OCI-LY1 (cell line): Measurements from ENCODE around the gene HERPUD2.
"Not testable (repeated sequence)": the region's sequence is repeated elsewhere in the genome, so short reads cannot be mapped to it uniquely, and the experiment has no call there.

ENCODE experiments used
- H2AFZ ChIP-seq: fragments of 200-600 bp; sonication (generic), shearing (Covaris generic); 2 replicates; pipeline ENCODE4 v1.6.0; 2014; ENCODE audit warnings: antibody characterized with exemption, mild to moderate bottlenecking, low read length
- H3F3A ChIP-seq: fragments of 200-600 bp; sonication (generic), shearing (Covaris generic); 2 replicates; pipeline ENCODE4 v1.6.0; 2014; ENCODE audit warnings: mild to moderate bottlenecking, antibody characterized with exemption, low read length, moderate library complexity; ENCODE audit not compliant: insufficient read depth
- H3K27ac ChIP-seq: fragments of 200-600 bp; sonication (generic); 2 replicates; pipeline ENCODE4 v1.5.1; 2014; ENCODE audit warnings: low read length, mixed run types, mild to moderate bottlenecking, low read depth; ENCODE audit not compliant: poor library complexity, severe bottlenecking
- H3K27me3 ChIP-seq: fragments of 200-600 bp; sonication (generic); 2 replicates; pipeline ENCODE4 v1.6.0; 2014; ENCODE audit warnings: antibody characterized with exemption, mild to moderate bottlenecking, low read length, moderate library complexity; ENCODE audit not compliant: insufficient read depth
- H3K36me3 ChIP-seq: fragments of 200-600 bp; sonication (generic); 2 replicates; pipeline ENCODE4 v1.6.1; 2014; ENCODE audit warnings: mild to moderate bottlenecking, antibody characterized with exemption, low read length, moderate library complexity, mixed read lengths; ENCODE audit not compliant: insufficient read depth
- H3K4me1 ChIP-seq: fragments of 200-600 bp; sonication (generic); 2 replicates; pipeline ENCODE4 v1.5.1; 2014; ENCODE audit warnings: mild to moderate bottlenecking, low read length, moderate library complexity; ENCODE audit not compliant: insufficient read depth, severe bottlenecking
- H3K4me2 ChIP-seq: fragments of 200-600 bp; sonication (generic), shearing (Covaris generic); 2 replicates; pipeline ENCODE4 v1.6.1; 2014; ENCODE audit warnings: low read length
- H3K4me3 ChIP-seq: fragments of 200-600 bp; sonication (generic); 2 replicates; pipeline ENCODE4 v1.5.1; 2014; ENCODE audit warnings: low read length, low read depth, mild to moderate bottlenecking, mixed read lengths; ENCODE audit not compliant: poor library complexity, severe bottlenecking
- H3K79me2 ChIP-seq: fragments of 200-600 bp; shearing (Covaris generic); 2 replicates; pipeline ENCODE4 v1.6.1; 2016; ENCODE audit warnings: mixed run types, low read length, mixed read lengths; ENCODE audit not compliant: insufficient read depth
- H3K9ac ChIP-seq: fragments of 200-600 bp; sonication (generic), shearing (Covaris generic); 2 replicates; pipeline ENCODE4 v1.6.1; 2014; ENCODE audit warnings: mild to moderate bottlenecking, low read length, mixed read lengths
- H3K9me2 ChIP-seq: fragments of 200-600 bp; sonication (generic), shearing (Covaris generic); 2 replicates; pipeline ENCODE4 v1.6.1; 2014; ENCODE audit warnings: low read depth, mild to moderate bottlenecking, low read length, mixed read lengths
- H3K9me3 ChIP-seq: fragments of 200-600 bp; shearing (Covaris generic); 2 replicates; pipeline ENCODE4 v1.6.1; 2014; ENCODE audit warnings: low read length, mixed read lengths
- H4K20me1 ChIP-seq: fragments of 200-600 bp; sonication (generic), shearing (Covaris generic); 2 replicates; pipeline ENCODE4 v1.6.0; 2016; ENCODE audit warnings: mild to moderate bottlenecking, low read length; ENCODE audit not compliant: insufficient read depth
- EZH2 ChIP-seq: fragments of 200-600 bp; sonication (generic), shearing (Covaris generic); IDR thresholded peaks from 2 replicates; pipeline ENCODE4 v1.8.0; 2017; ENCODE audit warnings: borderline replicate concordance, mixed run types, mild to moderate bottlenecking, antibody characterized with exemption, low read length, moderate library complexity, mixed read lengths
- TF ChIP-seq, protein P1 (sequence below): fragments of 200-600 bp; sonication (generic), shearing (Covaris generic); IDR thresholded peaks from 2 replicates; pipeline ENCODE4 v1.5.1; 2017; ENCODE audit warnings: mild to moderate bottlenecking, antibody characterized with exemption, low read length, moderate library complexity, mixed read lengths

Gene HERPUD2

DNA sequence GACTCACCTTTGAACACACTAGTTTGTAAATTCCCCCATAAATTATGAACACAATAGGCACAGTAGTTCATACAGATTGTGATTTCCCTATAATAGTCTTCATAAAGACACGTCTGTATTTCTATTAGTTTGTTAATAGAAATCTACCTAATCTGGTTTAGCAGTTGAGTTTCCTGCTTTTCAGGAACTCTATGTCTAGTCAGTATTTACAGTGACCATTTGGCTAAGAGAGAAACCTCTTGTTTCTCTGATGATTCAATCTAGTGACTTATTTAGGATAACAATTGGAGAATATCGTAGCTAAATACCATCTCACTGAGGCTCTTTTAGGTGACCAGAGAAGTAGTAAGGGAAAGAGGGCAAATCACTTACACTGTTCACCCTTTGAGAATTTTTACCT is 5.9 kb upstream of the HERPUD2 start:
- Histone ChIP-seq H3K27me3 (no peaks in the 10 kb centered on the region), H3K4me1 (peaks cover 5% of the 10 kb centered on the region), H3F3A (no peaks in the 10 kb centered on the region), H3K9me3 (no peaks in the 10 kb centered on the region), H3K4me3 (no peak overlapping the region), H3K9me2 (no peaks in the 10 kb centered on the region), H3K27ac (no peak overlapping the region), H2AFZ (no peak overlapping the region), H3K4me2 (no peak overlapping the region), H3K79me2 (no peaks in the 10 kb centered on the region), H4K20me1 (no peaks in the 10 kb centered on the region), H3K36me3 (peaks cover 12% of the 10 kb centered on the region), H3K9ac (no peak overlapping the region)
- no peak for TF ChIP-seq EZH2
- TF ChIP-seq, protein P1, sequence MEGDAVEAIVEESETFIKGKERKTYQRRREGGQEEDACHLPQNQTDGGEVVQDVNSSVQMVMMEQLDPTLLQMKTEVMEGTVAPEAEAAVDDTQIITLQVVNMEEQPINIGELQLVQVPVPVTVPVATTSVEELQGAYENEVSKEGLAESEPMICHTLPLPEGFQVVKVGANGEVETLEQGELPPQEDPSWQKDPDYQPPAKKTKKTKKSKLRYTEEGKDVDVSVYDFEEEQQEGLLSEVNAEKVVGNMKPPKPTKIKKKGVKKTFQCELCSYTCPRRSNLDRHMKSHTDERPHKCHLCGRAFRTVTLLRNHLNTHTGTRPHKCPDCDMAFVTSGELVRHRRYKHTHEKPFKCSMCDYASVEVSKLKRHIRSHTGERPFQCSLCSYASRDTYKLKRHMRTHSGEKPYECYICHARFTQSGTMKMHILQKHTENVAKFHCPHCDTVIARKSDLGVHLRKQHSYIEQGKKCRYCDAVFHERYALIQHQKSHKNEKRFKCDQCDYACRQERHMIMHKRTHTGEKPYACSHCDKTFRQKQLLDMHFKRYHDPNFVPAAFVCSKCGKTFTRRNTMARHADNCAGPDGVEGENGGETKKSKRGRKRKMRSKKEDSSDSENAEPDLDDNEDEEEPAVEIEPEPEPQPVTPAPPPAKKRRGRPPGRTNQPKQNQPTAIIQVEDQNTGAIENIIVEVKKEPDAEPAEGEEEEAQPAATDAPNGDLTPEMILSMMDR = no peak

DNA sequence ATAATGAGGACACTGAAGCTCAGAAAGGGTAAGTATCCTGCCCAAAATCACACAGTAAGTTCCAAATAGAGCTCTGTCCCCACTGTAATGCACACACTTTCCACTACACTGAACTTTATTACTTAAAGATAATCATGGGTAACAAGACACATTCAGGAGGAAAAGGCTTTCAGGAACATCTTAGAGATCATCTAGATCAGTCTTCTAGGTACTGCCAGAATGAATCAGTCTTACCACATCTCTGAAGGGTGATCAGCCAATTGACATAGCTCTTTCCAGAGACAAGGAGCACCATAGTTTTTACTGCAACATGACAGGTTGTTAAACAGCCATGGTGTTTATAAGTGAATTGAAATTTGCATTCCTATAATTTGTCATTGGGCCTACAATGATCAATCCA is 5.4 kb upstream of the HERPUD2 start:
- no peak overlapping the region for H3K9ac ChIP-seq
- TF ChIP-seq, protein P1 = no peak
- no peak for TF ChIP-seq EZH2
- H3K4me1 ChIP-seq = peaks cover 10% of the 10 kb centered on the region
- H3K9me3 ChIP-seq = no peaks in the 10 kb centered on the region
- no peak overlapping the region for H2AFZ ChIP-seq
- H4K20me1 ChIP-seq = no peaks in the 10 kb centered on the region
- no peak overlapping the region for H3K4me3 ChIP-seq
- no peaks in the 10 kb centered on the region for H3F3A ChIP-seq
- peaks cover 12% of the 10 kb centered on the region for H3K36me3 ChIP-seq
- H3K79me2 ChIP-seq = no peaks in the 10 kb centered on the region
- no peaks in the 10 kb centered on the region for H3K9me2 ChIP-seq
- H3K27me3 ChIP-seq = no peaks in the 10 kb centered on the region
- no peak overlapping the region for H3K27ac ChIP-seq
- H3K4me2 ChIP-seq = no peak overlapping the region

DNA sequence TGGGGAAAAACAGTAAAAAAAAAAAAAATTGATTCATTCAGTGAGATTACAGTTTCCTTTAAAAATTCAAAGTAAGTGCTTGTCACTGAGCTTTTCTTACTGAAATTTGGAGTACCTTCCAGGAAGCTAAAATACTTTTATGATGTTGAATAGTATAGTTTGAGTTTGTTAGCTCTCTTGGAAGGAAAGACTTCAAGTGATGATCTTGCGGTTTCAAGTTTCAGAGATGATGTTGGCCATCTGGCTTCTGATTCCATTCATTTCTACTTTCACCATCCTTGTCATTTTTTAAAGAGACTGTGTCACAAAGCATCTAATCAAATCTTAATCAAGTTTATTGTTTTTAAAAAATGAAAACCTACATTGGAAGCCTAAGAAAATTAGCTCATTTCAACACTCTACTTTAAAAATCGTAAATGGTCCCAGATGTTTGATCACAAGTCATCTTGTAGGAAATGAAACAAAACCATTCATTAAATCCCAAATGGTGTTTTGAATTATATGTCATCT is 4.9 kb upstream of the HERPUD2 start:
- Histone ChIP-seq H3K27me3 (no peaks in the 10 kb centered on the region), H3K27ac (no peak overlapping the region), H3K9ac (no peak overlapping the region), H4K20me1 (no peaks in the 10 kb centered on the region), H3K9me2 (no peaks in the 10 kb centered on the region), H3K36me3 (peaks cover 12% of the 10 kb centered on the region), H3K4me3 (no peak overlapping the region), H3K9me3 (no peaks in the 10 kb centered on the region), H3K4me2 (no peak overlapping the region), H2AFZ (no peak overlapping the region), H3K79me2 (no peaks in the 10 kb centered on the region), H3K4me1 (peaks cover 10% of the 10 kb centered on the region), H3F3A (no peaks in the 10 kb centered on the region)
- TF ChIP-seq, protein P1 = no peak
- TF ChIP-seq EZH2 = no peak

DNA sequence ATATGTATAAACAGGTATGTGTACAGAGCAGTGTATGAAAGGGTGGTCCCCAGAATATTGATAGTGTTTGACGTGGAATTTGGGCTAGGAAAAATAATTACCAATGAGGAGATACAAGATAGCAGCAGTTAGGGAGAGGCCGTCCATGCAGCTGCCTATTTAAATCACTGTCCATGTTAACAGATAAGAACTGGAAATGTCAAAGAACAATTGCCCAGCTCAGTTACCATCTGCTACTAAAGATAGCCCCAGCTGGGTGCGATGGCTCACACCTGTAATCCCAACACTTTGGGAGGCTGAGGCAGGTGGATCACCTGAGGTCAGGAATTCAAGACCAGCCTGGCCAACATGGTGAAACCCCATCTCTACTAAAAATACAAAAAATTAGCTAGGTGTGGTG is 3.4 kb upstream of the HERPUD2 start:
- not testable (repeated sequence) for H3K27ac ChIP-seq, H3K9me2 ChIP-seq, H3K9me3 ChIP-seq, H2AFZ ChIP-seq, H3F3A ChIP-seq, H3K4me2 ChIP-seq, H3K27me3 ChIP-seq, H3K4me3 ChIP-seq, H3K79me2 ChIP-seq, H3K9ac ChIP-seq, H4K20me1 ChIP-seq
- H3K4me1 ChIP-seq = peaks cover 19% of the 10 kb centered on the region
- H3K36me3 ChIP-seq = peaks cover 12% of the 10 kb centered on the region
